ENCODE data around the gene PNPLA5. TPM values are rescaled to one million over a fixed set of nuclear protein-coding genes. Genes with fewer than 3 reads are reported as not detected.

Gene PNPLA5
- total RNA-seq, 1 experiment from 2014 or later: 5.5 TPM

DNA sequence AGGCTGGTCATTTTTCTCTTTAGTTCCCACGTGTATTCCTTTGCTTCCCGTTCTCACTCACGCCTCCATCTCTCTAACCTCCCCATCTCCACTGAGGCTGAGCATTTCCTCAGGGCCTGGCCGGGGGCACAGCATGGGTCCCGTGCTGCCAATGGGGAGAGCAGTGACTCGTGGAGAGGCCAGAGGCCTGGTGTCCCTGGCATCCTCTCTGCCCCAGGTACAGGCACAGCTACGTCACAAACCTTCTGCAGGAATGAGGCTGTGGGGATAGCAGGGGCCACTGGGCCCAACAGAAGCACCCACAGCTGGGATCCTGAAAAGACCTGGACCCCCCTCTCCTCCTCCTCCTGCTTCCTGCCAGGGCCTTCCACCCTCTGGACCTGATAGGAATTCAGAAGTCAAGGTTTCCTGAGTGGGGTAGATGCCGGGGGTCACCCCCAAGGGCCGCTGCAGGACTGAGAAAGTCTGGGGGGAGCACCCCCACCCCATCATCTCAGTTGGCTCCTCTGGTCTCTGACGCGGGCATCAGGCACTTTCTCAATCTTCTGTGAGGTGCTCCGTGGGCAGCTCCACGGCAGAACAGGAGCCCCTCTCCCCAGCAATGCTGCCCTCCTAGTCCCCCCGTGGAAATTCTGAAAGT, 11.8 kb downstream of the PNPLA5 start:
- H2BK5ac ChIP-seq (ENCODE audit: insufficient read length, low read length): no peak overlapping the region
- no peak overlapping the region for H2BK12ac ChIP-seq (ENCODE audit: insufficient read length, low read depth, low read length)
- WGBS (ENCODE audit: extremely low coverage, insufficient read length, low lambda C conversion rate): no CpG with 5 or more reads among the region's 14 CpGs
- H4K91ac ChIP-seq (ENCODE audit: insufficient read length, low read depth, low read length): no peak overlapping the region
- no peak overlapping the region for H3T11ph ChIP-seq (ENCODE audit: low read length)
- no peaks in the 10 kb centered on the region for H3K79me2 ChIP-seq (ENCODE audit: insufficient read depth, low read length)
- no peaks in the 10 kb centered on the region for H4K20me1 ChIP-seq (ENCODE audit: control insufficient read depth, insufficient read depth, insufficient read length)
- no peak for DNase-seq
- H3K4ac ChIP-seq (ENCODE audit: low read depth, low read length): no peak overlapping the region
- Mint-ChIP-seq H3K9me3 (peaks cover 0 to 1% of the 10 kb centered on the region in 2 experiments; a peak in 4 of 5 replicates), H3K4me3 (no peak overlapping the region), H3K36me3 (ENCODE audit: insufficient read depth in 1 of 3, low read depth in 3 of 3) (peaks cover under 1 to 3% (median 1%) of the 10 kb centered on the region in 3 experiments; a peak in 4 of 7 replicates), H3K4me1 (peaks cover 7 to 13% of the 10 kb centered on the region in 2 experiments), H3K27me3 (ENCODE audit: low read depth) (peaks cover 1% of the 10 kb centered on the region; the same call in 1 of the 2 replicates), H3K27ac (peak overlapping the region in 1 of 3 experiments; percentile 55; a peak in 2 of 7 replicates)
- H2AFZ ChIP-seq (ENCODE audit: low read length): no peak overlapping the region
- H2BK120ac ChIP-seq (ENCODE audit: low read depth, low read length, poor library complexity, severe bottlenecking): no peak overlapping the region
- no peaks in the 10 kb centered on the region for H3K79me1 ChIP-seq (ENCODE audit: insufficient read depth, low read depth, low read length, poor library complexity, severe bottlenecking)
- H3K23me2 ChIP-seq (ENCODE audit: insufficient read length, low read depth, low read length, poor library complexity, severe bottlenecking): no peaks in the 10 kb centered on the region
- H3K27me3 ChIP-seq (ENCODE audit: insufficient read depth, low read length): no peaks in the 10 kb centered on the region
- no peak overlapping the region for H3K27ac ChIP-seq (ENCODE audit: insufficient read length, low read depth, low read length)
- no peak overlapping the region for H4K8ac ChIP-seq (replicated peaks; ENCODE audit: insufficient read length, low read depth, low read length)
- no peak overlapping the region for H3K4me2 ChIP-seq (ENCODE audit: insufficient read depth, insufficient read length, low read length)
- no peak overlapping the region for H3K23ac ChIP-seq (ENCODE audit: insufficient read length, low read depth, low read length)
- H2BK15ac ChIP-seq (ENCODE audit: low read depth, low read length): no peak overlapping the region
- H3K18ac ChIP-seq (ENCODE audit: insufficient read length, low read depth, low read length): no peak overlapping the region
- no peak overlapping the region for H3K9ac ChIP-seq (ENCODE audit: extremely low read depth, insufficient read length, low read length)
- H2AK5ac ChIP-seq (ENCODE audit: insufficient read length, low read length): no peak overlapping the region
- no peak overlapping the region for H3K56ac ChIP-seq (ENCODE audit: insufficient read length, low read depth, low read length)
- H3K14ac ChIP-seq (ENCODE audit: insufficient read depth, low read length): no peak overlapping the region
- no peak overlapping the region for H4K5ac ChIP-seq (ENCODE audit: insufficient read length, low read depth, low read length)
- no peak overlapping the region for H2BK20ac ChIP-seq (ENCODE audit: low read depth, low read length, poor library complexity, severe bottlenecking)
- TF ChIP-seq, protein P1, sequence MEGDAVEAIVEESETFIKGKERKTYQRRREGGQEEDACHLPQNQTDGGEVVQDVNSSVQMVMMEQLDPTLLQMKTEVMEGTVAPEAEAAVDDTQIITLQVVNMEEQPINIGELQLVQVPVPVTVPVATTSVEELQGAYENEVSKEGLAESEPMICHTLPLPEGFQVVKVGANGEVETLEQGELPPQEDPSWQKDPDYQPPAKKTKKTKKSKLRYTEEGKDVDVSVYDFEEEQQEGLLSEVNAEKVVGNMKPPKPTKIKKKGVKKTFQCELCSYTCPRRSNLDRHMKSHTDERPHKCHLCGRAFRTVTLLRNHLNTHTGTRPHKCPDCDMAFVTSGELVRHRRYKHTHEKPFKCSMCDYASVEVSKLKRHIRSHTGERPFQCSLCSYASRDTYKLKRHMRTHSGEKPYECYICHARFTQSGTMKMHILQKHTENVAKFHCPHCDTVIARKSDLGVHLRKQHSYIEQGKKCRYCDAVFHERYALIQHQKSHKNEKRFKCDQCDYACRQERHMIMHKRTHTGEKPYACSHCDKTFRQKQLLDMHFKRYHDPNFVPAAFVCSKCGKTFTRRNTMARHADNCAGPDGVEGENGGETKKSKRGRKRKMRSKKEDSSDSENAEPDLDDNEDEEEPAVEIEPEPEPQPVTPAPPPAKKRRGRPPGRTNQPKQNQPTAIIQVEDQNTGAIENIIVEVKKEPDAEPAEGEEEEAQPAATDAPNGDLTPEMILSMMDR (conservative IDR thresholded peaks at IDR 0.05): no peak
- no peaks in the 10 kb centered on the region for H3K9me3 ChIP-seq (ENCODE audit: control insufficient read depth, low read depth, low read length)
- no peaks in the 10 kb centered on the region for H3K4me1 ChIP-seq (ENCODE audit: insufficient read depth, low read length)

Measured in H9 (cell line).